Omental fat pad (tissue), 4 donors: ENCODE measurements around the gene GRIP2. TPM values are rescaled to one million over a fixed set of nuclear protein-coding genes. Genes with fewer than 3 reads are reported as not detected.

Experiments
- ATAC-seq: fragments of 150-250 bp; one replicate; pipeline ENCODE4 v1.9.1; 2016; ENCODE audit warnings: mild to moderate bottlenecking, moderate library complexity; ENCODE audit not compliant: low FRiP score
- DNase-seq: peaks from one replicate; pipeline ENCODE4 v3.0.0-alpha.2; 2019; ENCODE audit warnings: low spot score
- total RNA-seq, 4 donors: library from RNA; depleted of rRNA; stranded (reverse); fragments of >200 nt; gene quantifications; one replicate each; pipeline ENCODE4 v1.1.0, GENCODE V29; 2016
- TF ChIP-seq, protein P1 (sequence below), 3 donors: fragments of 450-650 bp; IDR thresholded peaks; one replicate each; pipeline ENCODE4 v1.5.1; 2016 to 2017; ENCODE audit warnings: antibody characterized with exemption in 3 of 3, mild to moderate bottlenecking in 3 of 3, moderate library complexity in 2 of 3

Gene GRIP2
- total RNA-seq, 4 donors from 2014 or later = 0.69 to 2.6 (median 1.2) TPM

DNA sequence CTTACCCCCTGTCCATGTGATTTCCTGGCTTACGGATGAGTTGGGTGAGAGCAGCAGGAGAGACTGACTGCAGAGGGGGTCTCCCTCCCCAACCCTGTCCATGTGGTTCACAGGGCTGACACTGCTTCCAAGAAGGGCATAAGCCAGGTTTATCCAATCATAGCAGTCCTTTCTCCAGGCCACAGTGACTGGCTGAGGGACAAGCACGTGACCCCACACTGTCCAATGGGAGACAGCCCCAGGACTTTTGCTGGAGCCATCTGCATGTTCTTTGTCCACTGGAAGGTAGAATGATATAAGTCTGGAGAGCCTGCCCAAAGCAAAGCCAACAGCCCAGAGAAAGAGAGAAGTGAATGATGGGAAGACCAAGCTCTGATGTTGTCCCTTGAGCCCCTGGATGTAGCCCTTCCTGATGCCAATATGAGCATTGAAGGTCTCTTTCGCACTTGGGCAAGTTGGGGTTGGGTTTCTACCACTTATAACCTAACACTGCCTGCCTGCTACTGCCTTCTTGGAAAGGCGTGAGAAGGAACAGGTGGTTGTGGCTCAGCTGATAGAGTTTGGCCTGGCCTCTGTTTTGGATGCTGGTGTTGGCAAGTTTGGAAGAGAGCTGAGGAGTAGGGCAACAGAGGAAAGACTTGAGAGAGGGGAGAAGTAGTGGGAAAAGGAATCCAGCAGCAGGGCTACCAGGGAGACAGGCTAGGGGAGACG is 41.3 kb upstream of the GRIP2 start:
- no peak for ATAC-seq
- TF ChIP-seq, protein P1, sequence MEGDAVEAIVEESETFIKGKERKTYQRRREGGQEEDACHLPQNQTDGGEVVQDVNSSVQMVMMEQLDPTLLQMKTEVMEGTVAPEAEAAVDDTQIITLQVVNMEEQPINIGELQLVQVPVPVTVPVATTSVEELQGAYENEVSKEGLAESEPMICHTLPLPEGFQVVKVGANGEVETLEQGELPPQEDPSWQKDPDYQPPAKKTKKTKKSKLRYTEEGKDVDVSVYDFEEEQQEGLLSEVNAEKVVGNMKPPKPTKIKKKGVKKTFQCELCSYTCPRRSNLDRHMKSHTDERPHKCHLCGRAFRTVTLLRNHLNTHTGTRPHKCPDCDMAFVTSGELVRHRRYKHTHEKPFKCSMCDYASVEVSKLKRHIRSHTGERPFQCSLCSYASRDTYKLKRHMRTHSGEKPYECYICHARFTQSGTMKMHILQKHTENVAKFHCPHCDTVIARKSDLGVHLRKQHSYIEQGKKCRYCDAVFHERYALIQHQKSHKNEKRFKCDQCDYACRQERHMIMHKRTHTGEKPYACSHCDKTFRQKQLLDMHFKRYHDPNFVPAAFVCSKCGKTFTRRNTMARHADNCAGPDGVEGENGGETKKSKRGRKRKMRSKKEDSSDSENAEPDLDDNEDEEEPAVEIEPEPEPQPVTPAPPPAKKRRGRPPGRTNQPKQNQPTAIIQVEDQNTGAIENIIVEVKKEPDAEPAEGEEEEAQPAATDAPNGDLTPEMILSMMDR (IDR thresholded peaks at IDR 0.05) = no peak
- no peak for DNase-seq

DNA sequence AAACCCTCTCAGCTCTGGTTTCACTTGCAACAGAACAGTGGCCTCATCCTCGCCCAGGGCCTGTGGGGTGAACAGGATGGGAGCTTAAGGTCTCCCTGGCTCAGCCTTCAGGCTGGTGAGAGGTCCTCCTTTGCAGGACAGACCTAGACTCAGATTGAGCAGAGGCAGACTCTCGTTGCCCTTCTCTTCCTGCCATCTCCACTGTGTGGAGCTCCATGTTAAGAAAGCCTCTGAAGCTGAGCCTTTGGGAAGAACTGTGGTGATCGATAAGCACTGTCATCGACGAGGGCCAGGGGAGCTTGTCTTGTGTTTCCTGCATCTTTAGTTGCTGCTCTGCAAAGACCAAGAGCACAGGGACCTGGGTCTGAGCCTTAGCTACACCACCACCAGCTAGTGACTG is 37.8 kb upstream of the GRIP2 start:
- ATAC-seq = no peak
- TF ChIP-seq, protein P1 (IDR thresholded peaks at IDR 0.05) = no peak
- no peak for DNase-seq

DNA sequence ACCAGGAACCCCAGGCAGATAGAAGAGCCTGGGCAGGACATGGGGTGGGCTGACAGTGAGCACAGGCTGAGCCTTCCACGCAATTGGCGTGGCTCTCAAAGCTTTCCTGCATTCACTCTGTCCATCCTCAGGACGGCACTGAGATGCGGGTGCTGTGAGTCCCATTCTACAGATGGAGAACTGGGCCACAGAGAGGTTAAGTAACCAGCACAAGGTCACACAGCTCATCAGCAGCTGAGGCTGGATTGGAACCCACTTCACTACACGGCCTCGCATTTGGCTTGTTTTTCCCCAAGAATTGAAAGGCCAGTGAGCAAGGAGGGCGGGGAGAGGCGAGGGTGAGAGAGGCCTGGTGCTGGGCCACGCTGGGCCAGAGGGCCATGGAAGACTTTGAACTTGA is 36.0 kb upstream of the GRIP2 start:
- no peak for DNase-seq
- TF ChIP-seq, protein P1 (IDR thresholded peaks at IDR 0.05) = no peak
- ATAC-seq = no peak

DNA sequence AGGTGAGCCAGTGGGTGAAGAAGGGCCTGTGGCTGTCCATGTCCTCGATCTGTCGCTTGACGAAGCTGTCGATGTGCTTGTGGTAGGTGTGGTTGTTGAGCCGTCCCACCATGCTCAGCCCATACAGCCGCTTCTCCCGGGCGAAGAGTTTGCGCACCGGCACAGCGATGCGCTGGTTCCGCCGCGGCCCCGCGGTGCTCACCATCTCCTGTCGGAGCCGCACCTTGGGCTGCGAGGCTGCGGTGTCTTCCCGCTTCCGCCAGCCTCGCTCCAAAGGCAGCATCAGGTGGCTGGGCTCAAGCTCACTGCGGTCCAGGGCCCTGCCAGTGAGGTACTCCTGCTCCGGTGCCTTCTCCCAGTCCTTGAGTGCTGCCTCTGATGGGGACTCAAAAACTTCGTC is 34.0 kb upstream of the GRIP2 start:
- DNase-seq (no peak), ATAC-seq (no peak)
- TF ChIP-seq, protein P1 (IDR thresholded peaks at IDR 0.05) = no peak

DNA sequence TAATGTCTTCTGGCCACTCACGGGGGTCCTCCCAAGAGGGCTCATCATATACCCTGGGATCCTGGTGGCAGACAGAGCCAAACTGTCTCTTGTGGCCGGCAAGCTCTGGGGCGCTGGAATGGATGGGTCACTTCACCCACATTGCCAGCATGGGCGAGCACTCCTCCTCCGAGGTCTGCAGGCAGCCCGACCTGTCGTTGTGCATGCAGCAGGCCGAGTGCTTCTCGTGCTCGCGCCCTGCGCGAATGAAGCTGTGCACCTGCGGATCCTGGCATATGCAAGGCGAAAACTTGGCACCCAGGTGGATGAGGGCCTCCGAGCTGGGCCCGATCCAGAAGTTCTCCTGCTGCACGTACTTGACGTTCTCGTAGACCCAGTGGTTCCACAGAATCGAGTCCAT is 33.6 kb upstream of the GRIP2 start:
- DNase-seq (no peak), ATAC-seq (no peak)
- TF ChIP-seq, protein P1 (IDR thresholded peaks at IDR 0.05) = no peak

DNA sequence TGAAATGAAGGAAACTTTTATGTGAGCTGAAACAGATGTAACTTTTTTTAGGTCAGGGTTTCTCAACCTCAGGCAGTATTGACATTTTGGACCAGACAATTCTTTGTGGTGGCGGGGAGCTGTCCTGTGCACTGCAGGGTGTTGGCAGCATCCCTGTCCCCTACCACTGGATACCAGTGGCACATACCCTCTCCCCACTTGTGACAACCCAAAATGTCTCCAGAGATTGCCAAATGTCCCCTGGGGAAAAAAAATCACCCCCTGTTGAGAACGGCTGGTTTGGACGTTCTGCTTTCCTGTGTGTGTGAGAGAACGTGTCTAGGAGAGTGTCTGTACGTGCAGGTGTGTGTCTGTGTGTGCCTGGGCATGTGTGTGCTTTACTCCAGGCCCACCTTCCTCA is 30.7 kb upstream of the GRIP2 start:
- DNase-seq (no peak), ATAC-seq (no peak)
- TF ChIP-seq, protein P1 (IDR thresholded peaks at IDR 0.05) = no peak

DNA sequence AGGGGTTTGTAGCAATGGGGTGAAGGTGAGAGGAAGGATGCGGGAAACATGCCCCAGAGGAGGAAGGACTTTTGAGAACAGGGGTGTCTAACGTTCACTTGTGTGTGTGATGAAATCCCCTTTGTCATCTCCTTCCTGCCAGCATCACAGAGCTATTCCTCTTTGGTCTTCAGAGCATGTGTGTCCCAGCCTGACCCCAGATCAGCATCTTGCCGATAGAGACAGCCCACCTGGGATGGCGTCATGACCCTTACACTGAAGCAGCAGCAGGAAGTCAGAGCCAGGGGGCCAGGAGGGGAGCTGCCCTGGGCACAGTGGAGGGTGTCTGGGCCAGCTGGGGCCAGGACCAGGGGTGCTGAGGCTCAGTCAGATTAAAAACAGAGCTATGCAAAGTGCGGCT is 29.9 kb upstream of the GRIP2 start:
- DNase-seq (no peak), ATAC-seq (no peak)
- TF ChIP-seq, protein P1 (IDR thresholded peaks at IDR 0.05) = no peak
